ENCODE results near the gene SACS.
"Not testable (repeated sequence)": the region's sequence is repeated elsewhere in the genome, so short reads cannot be mapped to it uniquely, and the experiment has no call there.

SACS gene

GRCh38 chr13:23408026-23408425, 25.5 kb downstream of the SACS start:
- no peak for DNase-seq (ENCODE audit: low spot score)

GRCh38 chr13:23401156-23401555, 32.3 kb downstream of the SACS start:
- DNase-seq (ENCODE audit: low spot score) = not testable (repeated sequence)

DNA sequence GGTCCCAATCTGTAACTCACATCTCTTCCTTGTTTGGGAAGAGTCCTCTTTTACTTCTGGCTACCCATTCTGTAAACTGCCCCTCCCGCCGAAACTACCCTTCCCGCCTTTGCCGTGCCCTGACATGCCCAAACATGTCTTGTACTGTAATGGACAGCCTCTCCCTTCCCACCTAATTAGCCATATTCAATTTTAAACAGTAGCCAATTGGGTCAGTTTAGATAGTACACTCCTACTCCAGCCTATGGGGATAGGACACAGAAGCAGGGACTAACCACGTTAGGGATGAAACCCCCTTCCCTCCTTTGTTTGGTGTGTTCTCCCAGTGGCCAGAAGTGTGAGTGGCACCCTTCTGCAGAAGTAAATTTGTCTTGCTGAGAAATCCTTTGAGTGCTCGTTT, 34.2 kb downstream of the SACS start:
- DNase-seq (ENCODE audit: low spot score) = no peak

DNA sequence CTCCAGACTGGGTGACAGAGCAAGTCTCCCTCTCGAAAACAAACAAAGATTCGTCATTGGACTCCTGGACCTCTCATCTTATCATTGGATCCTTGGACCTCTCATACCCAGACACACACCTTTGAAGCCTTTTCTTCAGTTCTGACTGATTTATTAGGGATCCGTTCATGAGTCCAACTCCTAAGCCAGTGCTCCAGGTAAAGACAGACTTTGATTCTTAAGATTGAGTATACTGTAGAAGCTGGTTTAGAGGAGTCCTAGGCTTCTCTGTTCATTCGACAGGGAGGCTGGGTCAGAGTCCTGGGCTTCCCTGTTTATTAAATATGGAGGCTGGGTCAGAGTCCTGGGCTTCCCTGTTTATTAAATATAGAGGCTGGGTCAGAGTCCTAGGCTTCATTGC, 38.7 kb downstream of the SACS start:
- DNase-seq (ENCODE audit: low spot score) = no peak

DNA sequence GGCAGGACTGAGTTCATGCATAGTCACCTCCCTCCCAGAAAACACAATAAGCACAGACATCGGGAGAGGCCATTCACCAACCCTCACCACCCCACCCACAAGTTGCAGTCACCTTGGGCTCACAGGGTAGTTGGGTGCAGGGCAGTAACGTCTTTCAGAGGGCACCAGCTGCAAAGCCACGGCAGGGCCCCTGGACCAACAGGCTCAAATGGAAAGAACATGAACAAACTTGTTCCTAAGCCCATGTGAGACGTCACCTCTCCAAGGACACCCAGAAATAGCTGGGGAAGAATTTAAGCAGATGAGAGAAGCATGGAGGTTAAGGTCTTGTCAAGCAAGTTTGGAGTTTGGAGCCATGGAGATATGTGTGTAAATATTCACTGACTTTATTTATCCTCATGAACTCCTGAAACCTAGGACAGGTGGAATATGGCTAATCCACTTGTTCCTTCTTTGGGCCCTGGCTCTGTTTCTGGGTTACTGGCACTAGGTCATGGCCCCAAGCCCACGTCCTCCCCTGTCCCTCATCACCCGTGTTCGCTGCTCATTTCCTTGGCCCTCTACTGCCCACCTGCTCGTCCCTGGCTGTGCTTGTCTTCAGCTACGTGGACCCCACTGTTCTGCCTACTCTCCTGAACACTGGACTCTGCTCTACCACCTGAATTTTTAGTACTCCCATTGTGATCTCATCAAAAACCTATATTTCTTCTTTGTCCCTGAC, 40.4 kb downstream of the SACS start:
- DNase-seq (ENCODE audit: low spot score) = no peak

DNA sequence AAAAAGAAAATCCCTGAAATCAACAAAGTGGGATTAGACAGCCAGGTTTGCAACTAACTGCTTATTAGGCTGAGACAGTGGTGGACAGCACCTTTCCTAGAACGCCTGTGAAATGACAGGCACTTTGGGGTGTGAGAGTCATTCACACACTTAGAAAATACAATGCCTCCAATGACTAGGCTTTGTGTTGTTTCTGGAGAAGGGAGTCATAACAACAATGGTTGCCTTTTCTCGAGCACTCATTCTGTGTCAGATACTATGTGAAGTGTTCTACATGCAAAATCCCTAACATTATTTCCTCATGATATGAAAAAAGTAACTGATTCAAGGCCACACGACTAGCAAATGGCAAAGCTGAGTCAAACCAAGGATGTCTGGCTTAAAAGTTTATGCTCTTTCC, 41.2 kb downstream of the SACS start:
- no peak for DNase-seq (ENCODE audit: low spot score)

- DNase-seq (ENCODE audit: low spot score) = no peak
Measured at GRCh38 chr13:23391752-23392151, 41.8 kb downstream of the SACS start.

GRCh38 chr13:23386533-23386932, 47.0 kb downstream of the SACS start:
- DNase-seq (ENCODE audit: low spot score) = no peak

- DNase-seq (ENCODE audit: low spot score) = no peak
Measured at GRCh38 chr13:23385931-23386330, 47.6 kb downstream of the SACS start.

DNA sequence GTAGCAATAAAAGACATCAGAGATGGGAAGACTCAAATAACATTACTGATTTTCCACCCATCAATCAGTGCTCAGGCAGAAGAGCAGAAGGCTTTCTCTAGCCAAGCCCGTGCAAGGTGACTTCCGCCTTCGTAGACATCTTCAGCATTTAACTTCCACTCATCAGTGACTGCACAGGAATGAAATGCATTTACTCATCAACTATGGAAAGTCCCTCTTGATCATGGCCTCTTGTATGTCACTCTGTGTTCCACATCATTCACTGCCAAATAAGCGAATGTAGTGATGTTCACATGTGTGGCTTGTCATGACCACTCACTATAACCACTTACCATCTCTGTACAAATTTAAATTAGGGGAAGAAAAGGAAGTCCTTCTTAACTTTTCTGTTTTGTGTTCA, 49.4 kb downstream of the SACS start:
- no peak for DNase-seq (ENCODE audit: low spot score)

DNA sequence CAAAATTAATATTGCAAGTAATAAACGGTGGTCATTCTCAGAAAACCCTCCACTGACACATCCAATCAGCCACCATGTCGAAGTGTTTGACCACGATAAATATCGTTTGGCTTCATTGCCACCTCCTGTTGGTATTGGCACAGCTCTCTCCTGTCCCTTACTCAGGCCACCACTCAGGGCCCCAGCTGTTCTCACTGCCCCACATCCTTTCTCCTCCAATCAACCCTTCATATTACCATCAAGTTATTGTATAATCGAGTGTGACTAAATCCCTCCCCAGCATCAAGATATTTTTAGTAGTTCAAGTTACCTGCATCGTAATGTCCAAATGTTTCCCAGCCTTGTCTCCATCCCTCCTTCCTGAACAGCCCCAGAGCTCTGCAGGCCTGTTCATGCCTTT, 50.4 kb downstream of the SACS start:
- DNase-seq (ENCODE audit: low spot score) = no peak

DNA sequence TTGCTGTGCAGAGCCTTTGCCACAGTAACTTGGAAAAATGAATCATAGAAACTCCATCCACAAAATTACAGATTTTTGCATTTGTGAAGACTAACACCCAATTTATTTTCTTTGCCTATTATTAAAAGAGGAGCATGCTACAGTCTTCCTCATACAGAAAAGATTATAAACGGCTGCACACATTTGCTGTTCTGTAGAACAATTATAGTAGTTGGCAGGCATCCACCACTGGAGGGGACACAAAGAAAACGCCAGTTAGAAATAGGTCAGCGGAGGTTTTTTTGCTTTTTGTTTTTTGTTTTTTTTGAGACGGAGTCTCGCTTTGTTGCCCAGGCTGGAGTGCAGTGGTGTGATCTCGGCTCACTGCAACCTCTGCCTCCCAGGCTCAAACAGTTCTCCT, 51.6 kb downstream of the SACS start:
- DNase-seq (ENCODE audit: low spot score) = no peak

DNA sequence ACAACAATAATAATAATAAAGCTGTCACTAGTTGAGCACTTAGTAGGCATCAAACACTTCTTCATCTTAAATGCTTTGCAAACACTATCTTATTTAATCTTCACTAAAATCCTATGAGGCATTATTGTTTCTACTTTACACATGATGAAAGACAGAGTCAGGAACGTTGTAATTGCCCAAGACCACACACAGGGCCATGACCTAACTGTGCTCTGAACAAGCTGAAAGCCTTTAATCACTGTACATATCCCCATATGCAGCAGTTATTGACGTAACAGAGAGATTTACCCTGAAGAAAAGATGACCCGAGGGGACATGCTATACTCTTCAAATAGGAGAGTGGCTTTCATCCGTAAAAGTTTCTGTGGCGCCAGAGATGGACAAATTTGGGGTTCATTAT, 53.0 kb downstream of the SACS start:
- no peak for DNase-seq (ENCODE audit: low spot score)

GRCh38 chr13:23377983-23378632, 55.4 kb downstream of the SACS start:
- DNase-seq (ENCODE audit: low spot score) = peak; percentile 18

GRCh38 chr13:23377579-23377978, 55.9 kb downstream of the SACS start:
- DNase-seq (ENCODE audit: low spot score) = no peak

DNA sequence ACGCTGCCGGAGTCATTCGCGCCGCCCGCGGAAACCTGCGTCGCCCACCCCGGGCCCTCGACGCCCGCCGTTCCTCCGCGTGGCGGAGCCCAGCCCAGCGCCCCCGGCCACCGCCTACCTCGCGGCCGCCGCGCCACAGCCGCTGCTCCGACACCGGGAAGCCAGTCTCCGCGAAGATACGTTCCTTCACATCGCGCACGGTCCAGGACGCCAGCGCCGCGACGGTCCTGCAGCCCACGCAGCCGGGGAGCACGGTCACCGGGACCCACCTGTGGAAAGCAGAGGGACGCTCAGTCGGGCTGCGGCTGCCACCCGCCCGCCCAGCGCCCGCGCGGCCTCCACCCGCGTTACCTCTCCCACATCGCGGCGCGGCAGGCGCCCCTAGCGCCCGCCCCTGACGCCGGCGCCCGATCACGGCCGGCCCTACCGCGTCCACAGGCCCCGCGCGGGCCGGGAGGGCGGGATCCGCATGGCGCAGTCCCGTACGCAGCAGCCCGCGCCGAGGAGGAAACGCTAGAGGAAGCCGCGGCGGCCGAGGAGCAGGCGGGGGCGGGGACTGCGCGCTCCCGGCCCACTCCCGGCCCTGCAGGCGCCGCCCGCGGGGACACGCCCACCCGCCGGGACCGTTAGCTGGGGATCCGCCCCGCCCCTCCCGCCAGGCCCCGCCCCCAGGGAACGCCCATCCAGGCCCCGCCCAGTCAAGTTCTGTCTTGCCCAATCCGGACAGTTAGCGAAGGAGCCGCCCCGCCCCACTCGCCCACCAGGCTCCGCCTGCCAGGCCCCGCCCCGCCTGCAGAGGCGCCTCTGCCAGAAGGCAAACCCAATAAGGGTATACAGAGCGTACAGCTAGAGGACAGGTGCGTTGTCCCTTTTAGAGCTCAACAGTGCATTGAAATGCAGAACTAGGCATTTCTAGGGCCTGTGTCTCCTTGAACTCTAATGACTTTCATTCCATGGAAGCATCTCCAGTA, 58.2 kb downstream of the SACS start:
- peak; percentile 97 for DNase-seq (ENCODE audit: low spot score)

DNA sequence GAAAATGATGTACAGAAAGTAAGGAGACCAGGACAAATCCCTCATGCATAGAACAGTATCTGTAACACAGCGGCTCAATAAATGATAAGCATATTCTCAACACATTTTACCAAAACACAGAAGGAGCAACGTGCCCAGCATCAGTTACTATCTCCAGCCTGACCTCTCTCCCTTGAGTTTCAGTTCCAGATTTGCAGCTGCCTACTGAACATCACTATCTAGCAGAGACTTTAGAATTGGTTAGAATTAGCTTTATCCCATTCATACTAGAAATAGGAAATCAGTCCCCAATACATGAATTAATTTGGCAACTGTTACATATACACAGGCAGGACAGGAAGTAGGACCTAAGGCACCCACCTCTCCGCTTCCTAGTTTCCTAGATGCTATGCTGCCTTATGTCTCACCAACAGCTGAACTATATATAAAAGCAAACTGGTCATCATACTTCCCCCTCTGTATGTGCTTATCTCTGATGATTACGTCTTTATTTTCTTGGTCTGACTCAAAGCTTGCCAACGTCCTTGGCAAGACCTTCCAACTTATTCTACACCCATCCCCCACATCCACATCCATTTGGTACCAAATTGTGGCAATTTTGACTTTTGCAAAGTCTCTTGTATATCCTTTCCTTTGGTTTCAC, 61.1 kb downstream of the SACS start:
- no peak for DNase-seq (ENCODE audit: low spot score)

DNA sequence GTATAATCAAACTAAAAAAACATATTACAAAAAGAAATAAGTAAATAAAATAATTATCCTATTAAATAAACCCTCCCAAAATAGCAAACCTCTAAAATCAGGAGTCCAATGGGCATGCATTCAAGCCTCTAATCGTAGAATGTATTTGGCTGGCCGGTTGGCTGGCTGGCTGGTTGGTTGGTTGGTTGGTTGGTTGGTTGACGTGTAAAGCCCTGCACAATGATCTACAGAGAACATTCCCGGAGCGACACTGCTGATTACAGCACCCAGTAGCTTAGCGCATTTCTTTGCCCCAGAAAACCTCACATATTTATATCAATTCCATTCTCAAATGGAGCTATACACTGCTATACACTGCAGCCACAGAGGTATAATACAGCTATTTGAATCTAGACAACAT, 65.6 kb downstream of the SACS start:
- DNase-seq (ENCODE audit: low spot score) = no peak

GRCh38 chr13:23365652-23366051, 67.8 kb downstream of the SACS start:
- no peak for DNase-seq (ENCODE audit: low spot score)

DNA sequence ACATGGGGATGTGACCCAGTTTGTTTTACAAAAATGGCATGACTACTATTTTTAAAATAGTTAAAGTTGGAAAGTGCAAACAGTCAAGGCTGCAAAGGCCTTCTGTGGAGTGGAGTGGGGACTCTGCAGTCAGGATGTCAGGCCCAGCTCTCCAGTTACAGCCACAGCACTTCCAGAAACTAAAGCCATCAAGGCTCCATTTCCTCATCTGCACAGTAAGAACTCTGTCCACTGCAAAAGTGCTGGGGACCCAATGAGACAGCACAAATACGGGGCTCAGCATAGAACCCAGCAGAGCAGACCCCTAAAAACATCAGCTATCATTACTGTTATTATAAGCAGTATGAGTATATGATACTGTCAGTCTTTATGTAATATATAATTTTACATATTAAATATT, 73.6 kb downstream of the SACS start:
- DNase-seq (ENCODE audit: low spot score) = no peak

DNA sequence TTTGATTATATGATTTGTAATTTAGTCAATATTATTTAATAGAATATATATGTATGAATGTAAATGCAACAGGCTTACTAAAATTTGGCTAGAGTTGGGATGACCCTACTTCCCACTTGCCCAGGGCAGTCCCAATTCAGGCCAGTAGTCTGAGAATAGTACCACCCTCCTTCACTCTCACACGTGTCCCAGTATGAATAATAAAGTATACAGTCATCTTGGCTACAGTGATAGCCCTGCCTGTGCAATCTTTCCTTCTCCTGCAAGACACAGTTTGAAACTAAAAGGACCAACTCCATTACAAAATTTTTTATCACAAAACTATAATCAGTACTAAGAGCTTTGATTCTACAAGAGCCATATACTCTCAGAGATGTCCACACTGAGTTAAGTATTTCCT, 76.2 kb downstream of the SACS start:
- DNase-seq (ENCODE audit: low spot score) = no peak

GRCh38 chr13:23356368-23356767, 77.1 kb downstream of the SACS start:
- DNase-seq (ENCODE audit: low spot score) = no peak
